GM19395 (cell line): Measurements from ENCODE around the gene ADAMTS16.

Experiments used
- ATAC-seq: cut with Tn5 transposase; IDR thresholded peaks from one replicate; pipeline ENCODE4 v1.9.1; 2021; ENCODE audit warnings: mild to moderate bottlenecking, moderate library complexity; ENCODE audit not compliant: unreplicated experiment

ADAMTS16 gene

GRCh38 chr5:5306696-5307095 lies 166.6 kb downstream of the ADAMTS16 start:
- ATAC-seq: no peak

- ATAC-seq: no peak
Observed at GRCh38 chr5:5308319-5308718, 168.2 kb downstream of the ADAMTS16 start.

DNA sequence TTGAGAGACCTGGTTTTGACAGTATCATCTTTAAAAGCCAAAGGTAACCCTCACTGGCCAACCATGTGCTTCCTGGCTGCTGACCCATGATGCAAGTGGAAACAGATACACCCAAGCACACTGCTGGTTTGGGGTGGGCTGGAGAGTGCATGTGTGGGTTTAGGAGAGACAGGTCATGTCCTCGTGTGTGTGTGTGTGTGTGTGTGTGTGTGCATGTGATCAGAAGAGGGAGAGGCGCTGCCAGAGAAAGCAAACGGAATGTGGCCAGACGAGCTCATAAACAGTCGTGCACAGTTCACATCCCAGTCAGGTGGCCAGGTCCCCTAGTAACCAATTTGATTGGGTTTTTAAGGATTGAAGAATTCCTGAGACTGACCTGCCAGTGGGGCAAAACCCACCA lies 169.5 kb downstream of the ADAMTS16 start:
- no peak for ATAC-seq

- ATAC-seq: no peak
Observed at GRCh38 chr5:5313101-5313635, 173.0 kb downstream of the ADAMTS16 start.

DNA sequence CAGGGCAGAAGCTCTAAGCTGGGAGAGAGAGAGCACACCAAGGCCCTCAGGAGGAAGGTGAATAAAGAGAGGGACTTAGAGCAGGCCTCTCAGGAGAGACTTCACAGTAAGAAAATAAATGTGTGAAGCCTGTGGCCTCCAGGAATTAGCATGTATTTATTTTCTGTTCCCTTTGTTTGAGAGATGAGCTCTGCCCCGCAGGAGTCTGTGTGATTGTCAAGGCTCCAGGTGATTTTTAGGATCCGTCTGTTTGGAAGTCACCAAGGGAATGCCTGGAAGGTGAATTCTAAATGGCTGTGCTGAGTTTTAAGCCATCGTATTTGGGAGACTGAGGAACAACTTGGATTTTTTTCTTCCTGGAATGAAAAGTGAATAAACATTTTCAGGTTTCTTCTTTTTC lies 174.0 kb downstream of the ADAMTS16 start:
- no peak for ATAC-seq

- no peak for ATAC-seq
Observed at GRCh38 chr5:5314626-5315025, 174.5 kb downstream of the ADAMTS16 start.

- no peak for ATAC-seq
Observed at GRCh38 chr5:5315068-5315980, 175.2 kb downstream of the ADAMTS16 start.

GRCh38 chr5:5316334-5316733 lies 176.2 kb downstream of the ADAMTS16 start:
- ATAC-seq: no peak

GRCh38 chr5:5317976-5318375 lies 177.8 kb downstream of the ADAMTS16 start:
- ATAC-seq: no peak

DNA sequence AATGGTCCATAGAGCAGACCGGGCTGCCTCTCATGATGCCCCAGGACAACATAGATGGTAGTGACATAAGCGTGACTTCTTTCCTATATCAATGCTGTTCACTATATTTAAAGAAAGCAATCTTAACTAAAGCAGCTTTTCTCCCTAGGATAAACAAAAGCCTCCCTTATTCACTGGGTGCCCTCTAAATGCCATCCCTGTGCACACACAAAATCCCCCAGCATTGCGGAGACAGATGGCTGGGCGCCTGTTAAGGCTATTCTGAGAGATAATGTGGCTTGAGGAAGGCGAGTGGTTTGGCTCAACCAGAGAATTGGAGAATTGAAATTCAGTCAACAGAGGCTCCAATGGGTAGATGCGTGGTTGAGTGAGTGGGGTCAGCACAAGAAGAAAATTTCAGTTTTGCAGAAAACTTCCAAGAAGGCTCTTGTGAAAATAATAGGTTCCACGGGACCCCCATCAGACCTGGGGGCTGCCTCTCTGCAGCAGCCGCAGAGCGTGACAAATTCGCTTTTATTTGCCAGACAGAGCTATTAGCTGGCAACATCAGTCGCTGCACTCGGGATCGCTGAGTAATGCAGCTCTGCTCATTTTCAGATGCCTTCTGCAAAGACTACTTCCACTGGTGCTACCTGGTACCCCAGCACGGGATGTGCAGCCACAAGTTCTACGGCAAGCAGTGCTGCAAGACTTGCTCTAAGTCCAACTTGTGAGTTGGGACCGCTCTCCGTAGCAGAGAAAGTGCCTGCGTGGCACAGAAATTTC lies 178.5 kb downstream of the ADAMTS16 start:
- no peak for ATAC-seq

DNA sequence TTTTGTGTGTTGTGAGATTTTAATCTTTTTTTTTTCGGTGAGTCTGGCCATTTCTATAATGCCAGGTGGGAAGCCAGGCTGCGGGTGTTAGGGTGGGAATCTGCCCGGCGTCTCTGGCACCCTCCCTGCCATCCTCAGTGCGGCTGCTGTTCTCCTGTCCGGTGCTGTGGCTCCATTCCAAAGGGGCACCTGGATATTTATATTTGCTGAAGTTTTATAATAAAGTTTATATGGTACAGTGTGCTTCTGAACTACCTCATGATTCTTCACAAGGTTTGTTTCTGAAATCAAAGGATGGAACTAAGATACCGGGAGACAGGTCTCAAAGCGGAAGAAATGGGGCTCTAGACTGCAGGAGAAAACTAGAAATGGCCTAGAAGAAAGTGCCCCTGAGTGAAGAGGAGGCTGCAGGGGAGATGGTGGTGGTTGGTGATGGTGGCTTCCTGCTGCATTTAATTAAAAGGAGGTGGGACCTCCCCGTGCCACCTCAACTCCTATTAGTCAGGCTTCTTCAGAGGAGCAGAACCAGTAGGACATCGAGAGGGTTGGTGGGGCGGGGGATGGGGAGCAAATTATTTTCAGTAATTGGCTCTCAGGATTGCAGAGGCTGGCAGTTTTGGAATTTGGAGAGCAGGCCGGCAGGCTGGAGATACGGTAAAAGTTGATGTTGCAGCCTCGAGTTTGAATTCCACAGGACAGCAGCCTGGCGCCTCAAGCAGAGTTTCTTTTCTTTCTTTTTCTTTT lies 180.1 kb downstream of the ADAMTS16 start:
- ATAC-seq: no peak

DNA sequence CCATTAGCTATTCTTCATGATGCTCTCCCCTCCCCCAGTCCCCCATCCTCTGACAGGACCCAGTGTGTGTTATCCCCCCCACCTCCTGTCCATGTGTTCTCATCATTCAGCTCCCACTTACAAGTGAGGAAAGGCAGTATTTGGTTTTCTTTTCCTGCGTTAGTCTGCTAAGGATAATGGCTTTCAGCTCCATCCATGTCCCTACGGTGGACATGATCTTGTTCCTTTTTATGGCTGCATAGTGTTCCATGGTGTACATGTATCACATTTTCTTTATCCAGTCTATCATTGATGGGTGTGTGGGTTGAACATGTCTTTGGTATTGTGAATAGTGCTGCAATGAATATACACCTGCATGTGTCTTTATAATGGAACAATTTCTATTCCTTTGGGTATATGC lies 181.0 kb downstream of the ADAMTS16 start:
- ATAC-seq: no peak

DNA sequence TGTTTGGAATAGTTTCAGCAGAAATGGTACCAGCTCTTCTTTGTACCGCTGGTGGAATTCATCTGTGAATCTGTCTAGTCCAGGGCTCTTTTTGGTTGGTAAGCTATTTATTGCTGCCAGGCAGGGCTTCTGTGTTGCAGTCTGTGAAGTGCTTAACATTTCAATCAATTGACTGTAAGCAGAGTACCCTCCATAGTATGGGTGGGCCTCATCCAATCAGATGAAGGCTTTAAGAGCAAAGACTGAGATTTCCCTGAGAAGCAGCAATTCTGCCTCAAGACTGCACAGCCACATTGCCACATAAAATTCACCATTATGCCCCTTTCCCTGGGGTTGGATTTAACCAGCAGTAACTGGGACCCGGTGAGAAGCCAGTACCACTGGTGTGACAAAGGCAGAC lies 183.4 kb downstream of the ADAMTS16 start:
- ATAC-seq: no peak

DNA sequence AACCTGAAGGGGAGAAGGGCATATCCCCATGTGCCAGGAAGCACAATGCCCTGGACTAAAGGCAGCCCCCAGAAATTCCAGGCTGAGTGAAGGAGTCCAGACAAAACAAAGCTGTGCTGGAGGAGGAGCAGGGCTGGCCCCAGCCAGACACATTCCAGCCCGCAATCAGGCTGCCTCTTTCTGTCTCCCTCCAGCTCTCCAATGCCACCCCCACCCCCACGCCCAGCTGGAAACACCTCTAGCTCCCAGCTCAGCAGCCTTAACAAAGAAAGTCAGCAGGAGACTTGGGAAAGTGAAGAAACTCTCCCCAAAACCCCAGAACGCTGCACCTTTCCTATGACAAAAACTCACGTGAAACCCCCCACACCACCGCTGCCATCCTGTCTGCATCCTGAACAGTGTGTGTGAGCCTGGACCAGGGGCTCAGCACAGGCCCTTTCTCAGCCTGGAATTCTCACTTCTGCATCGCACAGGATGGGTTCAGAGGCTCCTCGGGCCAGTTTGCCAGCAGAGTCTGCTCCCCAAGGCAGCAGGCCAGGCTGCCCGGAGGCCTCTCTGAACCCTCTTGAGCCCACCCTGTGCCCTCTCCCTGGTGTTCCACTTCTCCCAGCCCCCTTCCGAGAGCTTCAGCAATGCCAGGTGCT lies 186.1 kb downstream of the ADAMTS16 start:
- no peak for ATAC-seq

GRCh38 chr5:5327126-5327525 lies 187.0 kb downstream of the ADAMTS16 start:
- no peak for ATAC-seq

- ATAC-seq: no peak
Observed at GRCh38 chr5:5330728-5331452, 190.8 kb downstream of the ADAMTS16 start.

- ATAC-seq: no peak
Observed at GRCh38 chr5:5331848-5332247, 191.7 kb downstream of the ADAMTS16 start.

DNA sequence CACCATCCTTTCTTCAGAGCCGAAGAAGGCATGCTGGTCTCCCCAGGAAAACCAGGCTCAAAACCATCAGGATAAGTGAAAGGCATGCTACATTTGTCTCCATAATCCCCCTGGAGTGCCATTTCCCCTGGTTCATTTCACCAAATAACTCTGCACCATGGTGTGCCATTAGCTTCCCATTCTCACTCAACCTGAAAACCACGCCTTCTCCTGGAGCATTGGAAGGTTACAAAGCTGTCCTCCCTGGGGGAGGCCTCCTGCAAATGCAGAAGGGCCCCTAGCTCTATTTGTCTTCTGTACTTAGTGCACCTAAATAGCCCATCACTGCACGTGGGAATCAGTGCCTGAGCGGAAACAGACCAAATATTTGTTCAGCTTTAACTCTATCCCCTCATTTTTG lies 192.2 kb downstream of the ADAMTS16 start:
- no peak for ATAC-seq

GRCh38 chr5:5335107-5335506 lies 195.0 kb downstream of the ADAMTS16 start:
- ATAC-seq: no peak

- no peak for ATAC-seq
Observed at GRCh38 chr5:5335700-5336264, 195.7 kb downstream of the ADAMTS16 start.
